Keratinocyte (primary cell): ENCODE results near the gene PHLDA3. TPM values are rescaled to one million over a fixed set of nuclear protein-coding genes. Genes with fewer than 3 reads are reported as not detected.

Source experiments
- DNase-seq: peaks from one replicate; pipeline ENCODE4 v3.0.0-alpha.2; 2011; ENCODE audit warnings: low read depth, missing footprints, low spot score
- FAIRE-seq: peaks from 2 replicates; lab custom pipeline; 2011; peaks lifted over from hg19 to GRCh38; lab: Jason Lieb, UNC
- H2AFZ ChIP-seq: 2 replicates; pipeline ENCODE4 v1.6.0; 2012; ENCODE audit warnings: low read length, control low read depth, inconsistent platforms; ENCODE audit not compliant: control insufficient read depth
- H3K27ac ChIP-seq: 2 replicates; pipeline ENCODE4 v1.5.1; 2011; ENCODE audit warnings: low read length; ENCODE audit not compliant: control insufficient read depth, insufficient read depth
- H3K27me3 ChIP-seq: 3 replicates; pipeline ENCODE4 v1.6.0; 2011; ENCODE audit warnings: low read length; ENCODE audit not compliant: control insufficient read depth, insufficient read depth; ENCODE audit errors: extremely low read depth
- H3K36me3 ChIP-seq, 2 experiments: 2 replicates in 1 of 2; 3 replicates in 1 of 2; pipeline ENCODE4 v1.5.1; 2011; ENCODE audit warnings: low read length in 2 of 2, mild to moderate bottlenecking in 1 of 2; ENCODE audit not compliant: control insufficient read depth in 2 of 2, insufficient read depth in 2 of 2; ENCODE audit errors: extremely low read depth in 1 of 2
- H3K4me1 ChIP-seq: 3 replicates; pipeline ENCODE4 v1.5.1; 2011; ENCODE audit warnings: low read length; ENCODE audit not compliant: control insufficient read depth, insufficient read depth; ENCODE audit errors: extremely low read depth
- H3K4me2 ChIP-seq: 3 replicates; pipeline ENCODE4 v1.6.0; 2011; ENCODE audit warnings: low read depth, low read length; ENCODE audit not compliant: control insufficient read depth, insufficient read depth; ENCODE audit errors: extremely low read depth
- H3K4me3 ChIP-seq, 3 experiments: fragments of 200-600 bp in 1 of 3; sonication (generic) in 1 of 3; 2 replicates in 2 of 3; 3 replicates in 1 of 3; pipeline ENCODE4 v1.5.1; 2011 to 2016; ENCODE audit warnings: low read length in 3 of 3, mild to moderate bottlenecking in 3 of 3, control low read depth in 2 of 3, inconsistent platforms in 1 of 3, low read depth in 1 of 3, mixed read lengths in 1 of 3, mixed run types in 1 of 3, moderate library complexity in 1 of 3; ENCODE audit not compliant: control insufficient read depth in 2 of 3, insufficient read depth in 2 of 3; ENCODE audit errors: extremely low read depth in 1 of 3
- H3K79me2 ChIP-seq: 2 replicates; pipeline ENCODE4 v1.6.0; 2012; ENCODE audit warnings: low read length; ENCODE audit not compliant: control insufficient read depth, insufficient read depth
- H3K9ac ChIP-seq: 3 replicates; pipeline ENCODE4 v1.6.0; 2011; ENCODE audit warnings: low read length; ENCODE audit not compliant: control insufficient read depth, insufficient read depth; ENCODE audit errors: extremely low read depth
- H3K9me1 ChIP-seq: 3 replicates; pipeline ENCODE4 v1.6.0; 2011; ENCODE audit warnings: low read length; ENCODE audit not compliant: control insufficient read depth, insufficient read depth; ENCODE audit errors: extremely low read depth
- H3K9me3 ChIP-seq: 2 replicates; pipeline ENCODE4 v1.5.1; 2012; ENCODE audit warnings: low read depth, low read length; ENCODE audit not compliant: control insufficient read depth
- H4K20me1 ChIP-seq: 3 replicates; pipeline ENCODE4 v1.6.0; 2011; ENCODE audit warnings: low read length; ENCODE audit not compliant: control insufficient read depth, insufficient read depth; ENCODE audit errors: extremely low read depth
- EZH2 ChIP-seq: IDR thresholded peaks from one replicate; pipeline ENCODE4 v1.6.1; 2012; ENCODE audit warnings: inconsistent platforms, mild to moderate bottlenecking, low read length, moderate library complexity
- dilution Hi-C: fragments of 300-500 bp; cut with MboI; formaldehyde crosslinking; loops from one replicate; pipeline ENCODE4 v1.7.0; 2020; ENCODE audit warnings: low sequenced_read_pairs; ENCODE audit not compliant: extremely low pct_ligation_motif_present
- polyA plus RNA-seq, 5 experiments: library from polyadenylated mRNA; depleted of rRNA in 3 of 5; stranded (reverse) in 3 of 5; stranded (forward) in 1 of 5; unstranded in 1 of 5; fragments of >200 nt; gene quantifications; 1 replicate in 1 of 5; 2 replicates in 3 of 5; 3 replicates in 1 of 5; pipeline versions ENCODE4 v1.2.1 to v1.2.3, GENCODE V29; 2011 to 2012; ENCODE audit warnings: missing spikeins in 2 of 5, low read depth in 1 of 5, low replicate concordance in 1 of 5
- TF ChIP-seq, protein P1 (sequence below), 3 experiments: IDR thresholded peaks in 1 of 3; conservative IDR thresholded peaks in 1 of 3; optimal IDR thresholded peaks in 1 of 3; 2 replicates in 2 of 3; 3 replicates in 1 of 3; pipeline versions ENCODE3 to v1.5.1; 2011; ENCODE audit warnings: low read length in 3 of 3, mild to moderate bottlenecking in 3 of 3, moderate library complexity in 2 of 3, control low read depth in 1 of 3, inconsistent platforms in 1 of 3; ENCODE audit not compliant: insufficient read depth in 2 of 3; ENCODE audit errors: extremely low read depth in 1 of 3

Gene PHLDA3
- polyA plus RNA-seq, 1 donor (not counting 4 experiments of a cell fraction or from before 2014, with no cell fraction given): 48.2 TPM

DNA sequence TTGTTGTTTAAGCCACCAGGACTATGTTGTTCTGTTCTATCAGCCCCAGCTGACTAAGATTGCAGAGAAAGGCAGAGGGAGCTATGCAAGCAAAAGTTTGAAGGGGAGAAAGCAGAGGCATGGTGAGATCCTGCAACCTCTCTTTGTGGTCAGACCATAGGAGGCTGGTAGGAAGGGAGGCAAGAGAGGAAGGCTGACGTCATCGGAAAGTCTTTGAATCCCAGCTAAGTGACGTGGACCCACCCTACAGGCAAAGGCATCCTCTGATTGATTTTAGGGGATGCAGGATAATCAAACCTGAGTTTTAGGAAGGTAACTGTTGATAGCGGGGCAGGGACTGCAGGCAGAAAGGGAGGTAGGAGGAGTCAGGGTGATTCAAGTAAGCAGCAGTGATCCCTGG, 24.2 kb downstream of the PHLDA3 start:
- H3K79me2 ChIP-seq: no peaks in the 10 kb centered on the region
- peaks cover 14% of the 10 kb centered on the region for H3K4me1 ChIP-seq
- TF ChIP-seq EZH2: no peak
- TF ChIP-seq, protein P1, sequence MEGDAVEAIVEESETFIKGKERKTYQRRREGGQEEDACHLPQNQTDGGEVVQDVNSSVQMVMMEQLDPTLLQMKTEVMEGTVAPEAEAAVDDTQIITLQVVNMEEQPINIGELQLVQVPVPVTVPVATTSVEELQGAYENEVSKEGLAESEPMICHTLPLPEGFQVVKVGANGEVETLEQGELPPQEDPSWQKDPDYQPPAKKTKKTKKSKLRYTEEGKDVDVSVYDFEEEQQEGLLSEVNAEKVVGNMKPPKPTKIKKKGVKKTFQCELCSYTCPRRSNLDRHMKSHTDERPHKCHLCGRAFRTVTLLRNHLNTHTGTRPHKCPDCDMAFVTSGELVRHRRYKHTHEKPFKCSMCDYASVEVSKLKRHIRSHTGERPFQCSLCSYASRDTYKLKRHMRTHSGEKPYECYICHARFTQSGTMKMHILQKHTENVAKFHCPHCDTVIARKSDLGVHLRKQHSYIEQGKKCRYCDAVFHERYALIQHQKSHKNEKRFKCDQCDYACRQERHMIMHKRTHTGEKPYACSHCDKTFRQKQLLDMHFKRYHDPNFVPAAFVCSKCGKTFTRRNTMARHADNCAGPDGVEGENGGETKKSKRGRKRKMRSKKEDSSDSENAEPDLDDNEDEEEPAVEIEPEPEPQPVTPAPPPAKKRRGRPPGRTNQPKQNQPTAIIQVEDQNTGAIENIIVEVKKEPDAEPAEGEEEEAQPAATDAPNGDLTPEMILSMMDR (optimal IDR thresholded peaks at IDR 0.05 in 1 of 3, IDR thresholded peaks at IDR 0.05 in 1 of 3, conservative IDR thresholded peaks at IDR 0.05 in 1 of 3; ENCODE audit: extremely low read depth in 1 of 3, insufficient read depth in 2 of 3, low read length in 3 of 3): no peak
- H3K9me1 ChIP-seq: no peaks in the 10 kb centered on the region
- H3K4me3 ChIP-seq: no peak overlapping the region
- H3K27me3 ChIP-seq: no peaks in the 10 kb centered on the region
- no peaks in the 10 kb centered on the region for H3K36me3 ChIP-seq
- H4K20me1 ChIP-seq: no peaks in the 10 kb centered on the region
- no peak overlapping the region for H3K9ac ChIP-seq
- H3K4me2 ChIP-seq: no peak overlapping the region
- no peak overlapping the region for H3K27ac ChIP-seq
- no peaks in the 10 kb centered on the region for H3K9me3 ChIP-seq
- no peak overlapping the region for H2AFZ ChIP-seq
- dilution Hi-C loops: no loop called here
- DNase-seq (no peak), FAIRE-seq (no peak)

DNA sequence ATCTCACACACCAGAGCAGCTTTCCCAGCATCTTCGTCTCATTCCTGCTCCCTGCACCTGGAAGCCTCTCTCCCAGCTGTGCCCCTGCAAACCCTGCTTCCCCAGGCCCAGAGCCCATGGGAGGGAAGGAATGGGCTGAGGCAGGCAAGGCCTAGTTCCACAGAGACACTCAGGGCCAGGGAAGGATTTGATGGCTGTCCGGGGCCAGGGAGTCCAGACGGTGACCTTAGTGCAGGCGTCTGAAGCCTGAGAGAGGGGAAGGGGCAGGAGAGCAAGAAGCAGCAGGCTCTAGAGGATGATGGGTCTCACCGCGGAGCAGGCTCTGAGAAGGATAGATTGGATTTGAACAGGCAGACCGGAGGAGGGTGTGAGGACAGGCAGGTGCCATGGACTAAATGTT, 25.2 kb downstream of the PHLDA3 start:
- Histone ChIP-seq H3K9me1 (no peaks in the 10 kb centered on the region), H3K79me2 (no peaks in the 10 kb centered on the region), H3K4me1 (peaks cover 14% of the 10 kb centered on the region), H3K27ac (no peak overlapping the region), H3K9ac (no peak overlapping the region), H3K36me3 (no peaks in the 10 kb centered on the region), H3K9me3 (no peaks in the 10 kb centered on the region), H2AFZ (no peak overlapping the region), H4K20me1 (no peaks in the 10 kb centered on the region), H3K27me3 (no peaks in the 10 kb centered on the region), H3K4me3 (no peak overlapping the region), H3K4me2 (no peak overlapping the region)
- no peak for TF ChIP-seq EZH2
- TF ChIP-seq, protein P1 (optimal IDR thresholded peaks at IDR 0.05 in 1 of 3, IDR thresholded peaks at IDR 0.05 in 1 of 3, conservative IDR thresholded peaks at IDR 0.05 in 1 of 3; ENCODE audit: extremely low read depth in 1 of 3, insufficient read depth in 2 of 3, low read length in 3 of 3): no peak
- DNase-seq (no peak), FAIRE-seq (no peak)
- dilution Hi-C loops: no loop called here
